Glutamatergic neuron (in vitro differentiated cells): ENCODE data around the gene MLC1. TPM values are rescaled to one million over a fixed set of nuclear protein-coding genes. Genes with fewer than 3 reads are reported as not detected.
A peak's percentile ranks its signal among the peaks of the same experiment; 100 is the strongest.

Experiments
- DNase-seq: peaks from one replicate; pipeline ENCODE4 v3.0.0; 2022
- H3K27ac Mint-ChIP-seq: one replicate; pipeline ENCODE4 v1.8.0; 2020; ENCODE audit warnings: mild to moderate bottlenecking, mixed read lengths, inconsistent platforms; ENCODE audit not compliant: unreplicated experiment
- H3K27me3 Mint-ChIP-seq: one replicate; pipeline ENCODE4 v1.8.0; 2020; ENCODE audit warnings: mild to moderate bottlenecking, moderate library complexity, mixed read lengths, inconsistent platforms; ENCODE audit not compliant: unreplicated experiment
- H3K36me3 Mint-ChIP-seq: one replicate; pipeline ENCODE4 v1.8.0; 2020; ENCODE audit warnings: mild to moderate bottlenecking, mixed read lengths, inconsistent platforms; ENCODE audit not compliant: unreplicated experiment
- H3K4me1 Mint-ChIP-seq: one replicate; pipeline ENCODE4 v1.8.0; 2020; ENCODE audit warnings: mild to moderate bottlenecking, low read depth, mixed read lengths, inconsistent platforms; ENCODE audit not compliant: unreplicated experiment
- H3K4me3 Mint-ChIP-seq: one replicate; pipeline ENCODE4 v1.8.0; 2020; ENCODE audit warnings: mild to moderate bottlenecking, mixed read lengths, inconsistent platforms; ENCODE audit not compliant: unreplicated experiment
- H3K9me3 Mint-ChIP-seq: one replicate; pipeline ENCODE4 v1.8.0; 2020; ENCODE audit warnings: mild to moderate bottlenecking, moderate library complexity, mixed read lengths, inconsistent platforms; ENCODE audit not compliant: unreplicated experiment
- CTCF ChIP-seq: fragments of 200-600 bp; sonication (generic); IDR thresholded peaks from one replicate; pipeline ENCODE4 v1.5.0; 2021; ENCODE audit not compliant: partially characterized antibody, unreplicated experiment
- long read RNA-seq: library from polyadenylated mRNA; unstranded; transcript quantifications from one replicate; pipeline ENCODE4 v2.0.0, GENCODE V29; 2020; ENCODE audit not compliant: unreplicated experiment
- total RNA-seq: library from RNA; stranded (reverse); fragmentation: NEBNext Ultra II Directional; extraction: Animal tissue kit (Norgen Biotek cat#: 25700); gene quantifications from one replicate; pipeline ENCODE4 v1.2.1, GENCODE V29; 2021; ENCODE audit not compliant: unreplicated experiment

Gene MLC1
- total RNA-seq: not detected
- long read RNA-seq: 0 reads

GRCh38 chr22:50085211-50085972 lies at the start of gene MLC1:
MLC1 (minus strand) TSS chr22:50085426; CDS start chr22:50084902, 524 bp downstream.
- H3K27me3 Mint-ChIP-seq: no peaks in the 10 kb centered on the region
- H3K4me1 Mint-ChIP-seq: peaks cover 7% of the 10 kb centered on the region
- H3K36me3 Mint-ChIP-seq: peaks cover 2% of the 10 kb centered on the region
- DNase-seq: no peak
- peak within 1 kb of the TSS; percentile 13 for H3K4me3 Mint-ChIP-seq
- H3K9me3 Mint-ChIP-seq: peaks cover 3% of the 10 kb centered on the region
- peak within 1 kb of the TSS; percentile 23 for H3K27ac Mint-ChIP-seq
- no peak for TF ChIP-seq CTCF

- peaks cover 2% of the 10 kb centered on the region for H3K27me3 Mint-ChIP-seq
- no peak overlapping the region for H3K4me3 Mint-ChIP-seq
- H3K27ac Mint-ChIP-seq: no peak overlapping the region
- H3K4me1 Mint-ChIP-seq: no peaks in the 10 kb centered on the region
- no peak for TF ChIP-seq CTCF
- DNase-seq: no peak
- H3K9me3 Mint-ChIP-seq: no peaks in the 10 kb centered on the region
- no peaks in the 10 kb centered on the region for H3K36me3 Mint-ChIP-seq
These were observed 49.3 kb upstream of the MLC1 start for GRCh38 chr22:50134481-50134880.

- Mint-ChIP-seq H3K27ac (no peak overlapping the region), H3K36me3 (no peaks in the 10 kb centered on the region), H3K4me1 (no peaks in the 10 kb centered on the region), H3K27me3 (peaks cover 3% of the 10 kb centered on the region), H3K4me3 (no peak overlapping the region), H3K9me3 (no peaks in the 10 kb centered on the region)
- no peak for TF ChIP-seq CTCF
- no peak for DNase-seq
These were observed 46.7 kb upstream of the MLC1 start for GRCh38 chr22:50131894-50132293.

GRCh38 chr22:50129121-50129736 lies 44.0 kb upstream of the MLC1 start:
- no peak for TF ChIP-seq CTCF
- Mint-ChIP-seq H3K4me3 (no peak overlapping the region), H3K27ac (no peak overlapping the region), H3K4me1 (no peaks in the 10 kb centered on the region), H3K27me3 (peaks cover 3% of the 10 kb centered on the region), H3K36me3 (no peaks in the 10 kb centered on the region), H3K9me3 (no peaks in the 10 kb centered on the region)
- no peak for DNase-seq

GRCh38 chr22:50125029-50125428 lies 39.8 kb upstream of the MLC1 start:
- H3K4me1 Mint-ChIP-seq: no peaks in the 10 kb centered on the region
- no peak overlapping the region for H3K27ac Mint-ChIP-seq
- H3K4me3 Mint-ChIP-seq: no peak overlapping the region
- DNase-seq: no peak
- peaks cover 2% of the 10 kb centered on the region for H3K9me3 Mint-ChIP-seq
- H3K36me3 Mint-ChIP-seq: no peaks in the 10 kb centered on the region
- TF ChIP-seq CTCF: no peak
- H3K27me3 Mint-ChIP-seq: peaks cover 2% of the 10 kb centered on the region
